HL-60 (cell line): ENCODE data around the gene CNTNAP2.

Experiments
- CTCF ChIP-seq: IDR thresholded peaks from one replicate; pipeline ENCODE4 v1.5.1; 2011; ENCODE audit warnings: low read length, control low read depth, inconsistent platforms; ENCODE audit not compliant: insufficient read depth
- GABPA ChIP-seq: IDR thresholded peaks from 2 replicates; pipeline ENCODE4 v1.6.1; 2012; ENCODE audit warnings: low read depth
- POLR2AphosphoS5 ChIP-seq: IDR thresholded peaks from 2 replicates; pipeline ENCODE4 v1.6.1; 2012; ENCODE audit warnings: low read depth
- REST ChIP-seq: IDR thresholded peaks from 2 replicates; pipeline ENCODE4 v1.6.1; 2012; ENCODE audit warnings: low read depth; ENCODE audit not compliant: insufficient replicate concordance
- SPI1 ChIP-seq: IDR thresholded peaks from 2 replicates; pipeline ENCODE4 v1.6.1; 2012; ENCODE audit warnings: low read depth, mild to moderate bottlenecking, borderline replicate concordance

GRCh38 chr7:148230883-148231282 is 2114.3 kb downstream of the CNTNAP2 start:
- no peak for TF ChIP-seq CTCF
- TF ChIP-seq GABPA = no peak
- TF ChIP-seq REST = no peak
- no peak for TF ChIP-seq POLR2AphosphoS5
- TF ChIP-seq SPI1 = no peak
